Kidney (tissue), 14 donors: ENCODE measurements around the gene CAMTA1. TPM values are rescaled to one million over a fixed set of nuclear protein-coding genes. Genes with fewer than 3 reads are reported as not detected.

ENCODE experiments used
- DNase-seq, 5 donors: peaks; one replicate each; pipeline ENCODE4 v3.0.0-alpha.2; 2013 to 2020
- FAIRE-seq: peaks from 2 replicates; lab custom pipeline; 2012; peaks lifted over from hg19 to GRCh38; lab: Jason Lieb, UNC
- H3K27ac ChIP-seq, 2 donors: one replicate each; pipeline ENCODE4 v1.7.0; 2013; ENCODE audit warnings: low read depth in 2 of 2, low read length in 2 of 2, inconsistent platforms in 1 of 2
- H3K27me3 ChIP-seq: one replicate; pipeline ENCODE4 v1.7.1; 2013; ENCODE audit warnings: low read length, inconsistent platforms; ENCODE audit not compliant: control insufficient read depth, insufficient read depth
- H3K36me3 ChIP-seq, 3 donors: one replicate each; pipeline versions ENCODE4 v1.7.0 to v1.7.1; 2013; ENCODE audit warnings: low read length in 3 of 3, control low read depth in 1 of 3, inconsistent platforms in 1 of 3; ENCODE audit not compliant: insufficient read depth in 3 of 3, control insufficient read depth in 2 of 3
- H3K4me1 ChIP-seq, 3 donors: one replicate each; pipeline versions ENCODE4 v1.7.0 to v1.7.1; 2013; ENCODE audit warnings: low read length in 3 of 3, inconsistent platforms in 1 of 3, low read depth in 1 of 3; ENCODE audit not compliant: control insufficient read depth in 2 of 3, insufficient read depth in 2 of 3
- H3K4me3 ChIP-seq, 3 donors: one replicate each; pipeline versions ENCODE4 v1.7.0 to v1.8.1; 2013; ENCODE audit warnings: low read length in 3 of 3, control low read depth in 1 of 3, inconsistent platforms in 1 of 3
- H3K9ac ChIP-seq, 3 donors: one replicate each; pipeline versions ENCODE4 v1.7.0 to v1.7.1; 2013; ENCODE audit warnings: low read length in 3 of 3, control low read depth in 1 of 3, inconsistent platforms in 1 of 3
- H3K9me3 ChIP-seq, 3 donors: one replicate each; pipeline versions ENCODE4 v1.7.0 to v1.7.1; 2013; ENCODE audit warnings: low read length in 3 of 3, control low read depth in 1 of 3, inconsistent platforms in 1 of 3; ENCODE audit not compliant: control insufficient read depth in 2 of 3, insufficient read depth in 1 of 3
- intact Hi-C: fragments of 100-400 bp; cut with DNase I; formaldehyde crosslinking; loops from one replicate; pipeline ENCODE4 v1.11.1; 2022
- polyA plus RNA-seq: library from polyadenylated mRNA; stranded (reverse); fragments of 350-450 nt; fragmentation: Illumina TruSeq; extraction: RNeasy Lipid Tissue Mini Kit (QIAGEN cat#74804); gene quantifications from one replicate; pipeline ENCODE4 v1.2.3, GENCODE V29; 2014; ENCODE audit warnings: low read depth, low replicate concordance; ENCODE audit not compliant: insufficient read depth
- total RNA-seq: library from RNA; stranded (reverse); fragmentation: NEBNext Ultra II Directional; extraction: Animal tissue kit (Norgen Biotek cat#: 25700); gene quantifications from one replicate; pipeline ENCODE4 v1.2.1, GENCODE V29; 2021
- TF ChIP-seq, protein P1 (sequence below): IDR thresholded peaks from 3 replicates; pipeline ENCODE4 v1.5.1; 2012; ENCODE audit warnings: mild to moderate bottlenecking, moderate library complexity, borderline replicate concordance; ENCODE audit not compliant: insufficient read depth; ENCODE audit errors: extremely low read depth
- donor health status: control.
- donor health status: control.
- donor health status: control.
- donor health status: control.
- donor health status: control.
- donor health status: DM: yes; HTN: yes; CAD: no.
- donor health status: Normal renal cell carcinoma (clear cell type).

Gene CAMTA1
- total and polyA plus RNA-seq, 2 donors from 2014 or later: 79.0 to 170 TPM

DNA sequence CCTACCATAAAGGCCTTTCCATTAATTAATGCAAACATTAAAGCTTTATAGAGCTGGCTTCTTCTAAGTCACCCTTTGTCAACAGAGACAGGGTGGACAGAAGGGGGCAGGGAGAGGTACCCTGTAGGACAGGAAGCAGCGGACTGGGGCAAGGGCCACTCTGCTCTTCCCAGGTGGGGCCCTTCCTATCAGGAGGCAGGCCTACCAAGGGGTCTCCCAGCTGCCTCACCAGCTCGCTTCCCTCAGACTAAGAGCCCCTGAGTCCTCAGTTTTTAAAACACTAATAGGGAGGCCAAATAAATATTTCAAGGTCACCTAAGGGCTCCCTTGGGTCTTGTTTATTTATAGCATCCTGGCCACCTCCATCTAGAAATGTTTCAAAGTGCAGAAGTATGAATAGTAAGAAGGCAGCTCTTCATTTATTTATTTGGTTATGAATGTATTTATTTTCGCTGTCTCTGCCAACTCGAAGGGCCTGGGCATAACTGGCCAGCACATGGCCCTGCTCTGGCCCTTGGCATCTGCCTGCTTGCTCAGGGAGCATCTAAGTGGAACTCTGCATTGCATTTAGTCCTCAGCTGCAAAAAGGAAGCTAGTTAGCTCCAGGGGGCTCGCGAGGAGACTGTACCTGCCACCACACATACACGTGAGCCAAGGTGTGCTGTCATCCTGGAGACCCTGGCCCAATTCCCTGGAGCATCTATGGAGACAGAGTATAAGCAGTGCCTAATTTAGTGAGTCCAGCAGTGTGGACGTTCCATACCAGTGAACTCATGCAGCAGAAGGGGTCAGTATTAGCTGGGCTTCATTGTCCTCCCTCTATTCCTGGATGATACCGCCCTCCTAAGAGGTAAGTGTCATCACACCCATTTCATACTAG, 590.8 kb downstream of the CAMTA1 start:
- intact Hi-C loops: no loop called here
- Histone ChIP-seq H3K4me3 (no peak overlapping the region), H3K9me3 (no peaks in the 10 kb centered on the region), H3K27me3 (no peaks in the 10 kb centered on the region), H3K36me3 (no peaks in the 10 kb centered on the region), H3K4me1 (peaks cover 0 to 5% (median 0%) of the 10 kb centered on the region in 3 donors), H3K9ac (no peak overlapping the region), H3K27ac (no peak overlapping the region)
- DNase-seq (peak in 1 of 5 donors; percentile 18), FAIRE-seq (no peak)
- TF ChIP-seq, protein P1, sequence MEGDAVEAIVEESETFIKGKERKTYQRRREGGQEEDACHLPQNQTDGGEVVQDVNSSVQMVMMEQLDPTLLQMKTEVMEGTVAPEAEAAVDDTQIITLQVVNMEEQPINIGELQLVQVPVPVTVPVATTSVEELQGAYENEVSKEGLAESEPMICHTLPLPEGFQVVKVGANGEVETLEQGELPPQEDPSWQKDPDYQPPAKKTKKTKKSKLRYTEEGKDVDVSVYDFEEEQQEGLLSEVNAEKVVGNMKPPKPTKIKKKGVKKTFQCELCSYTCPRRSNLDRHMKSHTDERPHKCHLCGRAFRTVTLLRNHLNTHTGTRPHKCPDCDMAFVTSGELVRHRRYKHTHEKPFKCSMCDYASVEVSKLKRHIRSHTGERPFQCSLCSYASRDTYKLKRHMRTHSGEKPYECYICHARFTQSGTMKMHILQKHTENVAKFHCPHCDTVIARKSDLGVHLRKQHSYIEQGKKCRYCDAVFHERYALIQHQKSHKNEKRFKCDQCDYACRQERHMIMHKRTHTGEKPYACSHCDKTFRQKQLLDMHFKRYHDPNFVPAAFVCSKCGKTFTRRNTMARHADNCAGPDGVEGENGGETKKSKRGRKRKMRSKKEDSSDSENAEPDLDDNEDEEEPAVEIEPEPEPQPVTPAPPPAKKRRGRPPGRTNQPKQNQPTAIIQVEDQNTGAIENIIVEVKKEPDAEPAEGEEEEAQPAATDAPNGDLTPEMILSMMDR: no peak

DNA sequence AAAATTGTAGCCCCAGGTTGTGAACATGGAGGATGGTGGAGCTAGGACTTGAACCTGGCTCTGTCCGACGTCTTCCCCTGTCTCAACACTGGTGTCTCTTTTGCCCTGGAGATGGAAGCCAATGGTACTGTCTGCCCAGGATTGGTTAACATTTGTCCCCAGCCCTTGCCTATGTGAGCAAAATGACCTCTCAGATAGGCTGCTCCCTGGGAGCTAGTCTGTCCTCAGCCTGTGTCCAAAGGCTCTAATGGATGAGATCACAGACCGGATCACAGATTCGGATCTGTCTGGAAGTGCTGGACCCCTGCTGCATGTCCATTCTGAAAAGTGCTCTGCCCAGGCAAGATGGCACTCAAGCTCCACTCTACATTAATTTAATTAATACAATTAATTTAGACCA, 591.4 kb downstream of the CAMTA1 start:
- H3K36me3 ChIP-seq: no peaks in the 10 kb centered on the region
- no peaks in the 10 kb centered on the region for H3K9me3 ChIP-seq
- H3K27me3 ChIP-seq: no peaks in the 10 kb centered on the region
- FAIRE-seq (no peak), DNase-seq (peak in 1 of 5 donors; percentile 19)
- TF ChIP-seq, protein P1: no peak
- H3K4me3 ChIP-seq: no peak overlapping the region
- no peak overlapping the region for H3K27ac ChIP-seq
- no peak overlapping the region for H3K9ac ChIP-seq
- peaks cover 0 to 5% (median 0%) of the 10 kb centered on the region in 3 donors for H3K4me1 ChIP-seq
- intact Hi-C loops: no loop called here

- TF ChIP-seq, protein P1: no peak
- DNase-seq (peak in 2 of 5 donors; percentile 11 to 57), FAIRE-seq (no peak)
- Histone ChIP-seq H3K9ac (no peak overlapping the region), H3K27me3 (no peaks in the 10 kb centered on the region), H3K4me1 (peaks cover 0 to 5% (median 0%) of the 10 kb centered on the region in 3 donors), H3K9me3 (no peaks in the 10 kb centered on the region), H3K4me3 (no peak overlapping the region), H3K27ac (no peak overlapping the region), H3K36me3 (no peaks in the 10 kb centered on the region)
- intact Hi-C loops: no loop called here
Measured at GRCh38 chr1:7378346-7379130, 593.3 kb downstream of the CAMTA1 start.
